Stimulated activated CD4-positive, alpha-beta T cell treated with anti-CD3 and anti-CD28 coated beads, Interleukin-4, amount 100 ng/mL, for 48 hours (primary cell): Measurements from ENCODE around the gene SNAI1.
"Not testable (repeated sequence)": the region's sequence is repeated elsewhere in the genome, so short reads cannot be mapped to it uniquely, and the experiment has no call there.

Source experiments
- DNase-seq, 2 donors: peaks; one replicate each; pipeline ENCODE4 v3.0.0-alpha.2; 2020; ENCODE audit warnings: low read depth in 2 of 2

Gene SNAI1

DNA sequence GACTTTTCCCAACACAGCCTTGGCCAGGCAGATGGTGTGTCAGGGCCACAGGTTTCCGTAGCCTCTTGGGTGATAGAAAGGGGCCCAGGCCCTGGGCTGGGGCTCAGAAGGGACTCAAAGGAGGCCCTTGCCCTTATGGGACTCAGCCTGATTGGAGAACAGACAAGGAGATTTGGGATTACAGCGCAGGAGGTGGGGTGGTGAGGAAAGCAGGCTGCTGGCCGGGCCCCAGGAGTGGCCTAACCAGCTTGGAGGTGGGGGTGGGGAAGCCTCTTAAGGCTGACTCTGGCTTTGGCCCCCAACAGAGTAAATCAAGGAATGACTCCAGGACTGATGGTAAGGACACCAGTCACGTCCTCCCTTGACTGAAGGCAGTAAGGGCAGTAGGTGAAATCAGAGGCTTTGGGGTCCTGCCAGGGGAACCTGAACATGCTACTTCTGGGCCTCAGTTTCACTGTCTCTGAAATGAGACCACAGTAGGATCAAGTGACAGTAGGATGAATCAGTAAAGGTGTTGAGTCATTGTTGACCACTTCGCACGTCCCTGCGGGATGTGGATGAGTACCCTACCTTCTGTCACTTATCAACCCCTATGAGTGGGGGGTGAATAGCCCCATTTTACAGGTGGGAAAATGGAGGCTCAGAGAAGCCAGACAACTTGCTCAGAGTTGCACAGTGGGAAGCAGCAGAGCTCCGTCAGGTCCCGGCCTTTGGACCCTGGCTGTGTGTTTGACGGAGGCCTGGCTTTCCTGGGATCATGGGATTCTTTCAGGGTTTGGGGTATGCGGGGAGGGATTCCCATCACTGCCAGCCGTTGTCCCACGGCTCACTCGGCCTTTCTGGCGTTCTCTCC lies 4.5 kb downstream of the SNAI1 start:
- DNase-seq: no peak

DNA sequence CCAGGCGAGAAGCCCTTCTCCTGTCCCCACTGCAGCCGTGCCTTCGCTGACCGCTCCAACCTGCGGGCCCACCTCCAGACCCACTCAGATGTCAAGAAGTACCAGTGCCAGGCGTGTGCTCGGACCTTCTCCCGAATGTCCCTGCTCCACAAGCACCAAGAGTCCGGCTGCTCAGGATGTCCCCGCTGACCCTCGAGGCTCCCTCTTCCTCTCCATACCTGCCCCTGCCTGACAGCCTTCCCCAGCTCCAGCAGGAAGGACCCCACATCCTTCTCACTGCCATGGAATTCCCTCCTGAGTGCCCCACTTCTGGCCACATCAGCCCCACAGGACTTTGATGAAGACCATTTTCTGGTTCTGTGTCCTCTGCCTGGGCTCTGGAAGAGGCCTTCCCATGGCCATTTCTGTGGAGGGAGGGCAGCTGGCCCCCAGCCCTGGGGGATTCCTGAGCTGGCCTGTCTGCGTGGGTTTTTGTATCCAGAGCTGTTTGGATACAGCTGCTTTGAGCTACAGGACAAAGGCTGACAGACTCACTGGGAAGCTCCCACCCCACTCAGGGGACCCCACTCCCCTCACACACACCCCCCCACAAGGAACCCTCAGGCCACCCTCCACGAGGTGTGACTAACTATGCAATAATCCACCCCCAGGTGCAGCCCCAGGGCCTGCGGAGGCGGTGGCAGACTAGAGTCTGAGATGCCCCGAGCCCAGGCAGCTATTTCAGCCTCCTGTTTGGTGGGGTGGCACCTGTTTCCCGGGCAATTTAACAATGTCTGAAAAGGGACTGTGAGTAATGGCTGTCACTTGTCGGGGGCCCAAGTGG lies 5.3 kb downstream of the SNAI1 start:
- DNase-seq: no peak

DNA sequence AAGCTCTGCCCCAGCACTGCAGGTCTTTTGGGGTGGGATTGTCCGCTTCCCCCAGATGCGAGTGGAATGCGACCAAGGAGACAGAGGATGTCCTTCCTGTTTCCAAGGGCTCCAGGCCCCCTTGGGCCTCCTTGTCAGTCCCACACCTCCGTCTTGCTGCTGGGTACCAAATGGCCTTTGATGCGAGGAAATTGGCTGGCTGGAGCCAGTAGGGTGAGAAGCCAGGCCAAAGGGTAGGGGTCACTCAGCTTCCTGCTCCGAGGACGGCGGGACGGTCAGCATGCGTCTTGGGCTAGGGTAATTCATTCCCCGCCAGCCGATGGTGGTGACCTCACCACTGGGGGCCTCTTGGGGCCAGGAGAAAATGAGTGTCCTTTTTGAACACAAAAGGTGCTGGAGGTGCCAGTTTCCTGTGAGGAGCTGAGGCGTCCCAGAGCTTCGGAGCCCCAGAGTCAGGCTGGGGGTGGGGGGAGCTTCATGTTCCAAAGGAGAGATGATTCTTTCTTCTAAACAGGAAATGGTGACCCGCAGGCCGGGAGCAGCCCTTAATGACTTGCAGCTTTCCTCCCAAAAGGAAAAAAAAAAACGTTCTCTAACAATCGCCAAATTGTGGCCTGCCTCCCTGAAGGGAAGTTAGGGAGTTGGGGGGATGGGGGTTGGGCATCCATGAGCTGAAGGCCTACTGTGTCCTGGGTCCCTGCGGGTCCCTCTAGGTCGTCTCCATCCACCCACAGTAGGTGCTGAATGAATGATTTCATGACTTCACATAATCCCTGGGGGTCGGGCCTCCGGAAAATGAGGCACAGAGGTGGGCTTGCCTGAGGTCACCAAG lies 6.7 kb downstream of the SNAI1 start:
- DNase-seq: no peak

DNA sequence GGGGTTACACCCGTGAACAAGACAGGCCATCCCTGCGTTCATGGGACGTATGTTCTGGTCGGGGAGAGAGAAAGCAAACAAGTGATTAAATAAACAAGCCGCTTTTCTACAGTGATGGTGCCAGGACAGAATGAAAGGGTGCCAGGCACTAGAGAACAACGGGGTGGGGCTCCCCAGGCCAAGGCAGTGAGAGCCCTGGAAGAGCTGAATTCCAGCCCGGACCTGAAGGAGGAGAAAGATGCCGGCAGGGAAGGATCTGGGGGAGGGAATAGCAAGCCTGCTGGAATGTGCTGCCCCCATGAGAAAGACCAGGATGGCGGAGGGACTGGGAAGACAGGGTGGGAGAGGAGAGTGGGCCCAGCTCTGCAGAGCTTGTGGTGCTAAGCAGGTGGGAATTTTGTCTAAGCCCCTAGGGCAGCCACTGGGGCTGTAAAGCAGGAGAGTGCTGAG lies 7.5 kb downstream of the SNAI1 start:
- no peak for DNase-seq

DNA sequence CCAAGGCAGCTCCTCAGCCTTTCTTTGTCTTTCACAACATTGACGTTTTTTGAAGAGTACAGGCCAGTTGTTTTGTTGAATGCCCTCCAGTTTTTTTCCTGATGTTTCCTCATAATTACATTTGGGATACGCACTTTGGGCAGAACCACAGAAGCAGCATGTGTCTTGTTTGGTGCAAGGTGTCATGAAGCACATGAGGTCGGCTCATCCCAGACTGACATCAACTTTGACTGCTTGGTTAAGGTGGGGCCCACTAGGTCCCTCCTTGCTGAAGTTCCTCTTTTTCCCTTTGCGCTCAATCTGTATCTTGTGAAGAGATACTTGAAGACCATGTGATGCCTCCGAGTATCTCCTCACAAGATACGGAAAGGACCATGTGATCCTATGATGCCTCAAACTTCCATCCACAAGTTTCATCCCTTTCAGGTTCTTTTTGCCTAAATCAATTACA lies 10.5 kb downstream of the SNAI1 start:
- no peak for DNase-seq

DNA sequence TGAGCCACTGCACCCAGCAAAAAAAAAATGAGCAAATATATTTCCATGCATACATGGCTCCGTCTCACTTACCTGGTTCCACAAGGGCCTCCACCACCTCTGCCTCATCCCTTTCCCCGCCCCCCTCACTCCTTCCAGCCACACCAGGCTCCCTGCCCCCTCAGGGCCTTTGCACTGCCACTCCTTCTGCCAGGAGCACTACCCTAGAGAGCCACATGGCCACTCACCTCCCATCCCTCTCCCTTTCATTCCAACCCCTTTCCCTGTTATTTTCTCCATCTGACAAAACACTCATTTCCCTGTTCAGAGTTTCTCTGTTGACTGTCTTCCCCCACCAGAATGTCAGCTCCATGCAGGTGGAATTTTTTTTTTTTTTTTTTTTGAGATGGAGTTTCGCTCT lies 12.8 kb downstream of the SNAI1 start:
- no peak for DNase-seq

DNA sequence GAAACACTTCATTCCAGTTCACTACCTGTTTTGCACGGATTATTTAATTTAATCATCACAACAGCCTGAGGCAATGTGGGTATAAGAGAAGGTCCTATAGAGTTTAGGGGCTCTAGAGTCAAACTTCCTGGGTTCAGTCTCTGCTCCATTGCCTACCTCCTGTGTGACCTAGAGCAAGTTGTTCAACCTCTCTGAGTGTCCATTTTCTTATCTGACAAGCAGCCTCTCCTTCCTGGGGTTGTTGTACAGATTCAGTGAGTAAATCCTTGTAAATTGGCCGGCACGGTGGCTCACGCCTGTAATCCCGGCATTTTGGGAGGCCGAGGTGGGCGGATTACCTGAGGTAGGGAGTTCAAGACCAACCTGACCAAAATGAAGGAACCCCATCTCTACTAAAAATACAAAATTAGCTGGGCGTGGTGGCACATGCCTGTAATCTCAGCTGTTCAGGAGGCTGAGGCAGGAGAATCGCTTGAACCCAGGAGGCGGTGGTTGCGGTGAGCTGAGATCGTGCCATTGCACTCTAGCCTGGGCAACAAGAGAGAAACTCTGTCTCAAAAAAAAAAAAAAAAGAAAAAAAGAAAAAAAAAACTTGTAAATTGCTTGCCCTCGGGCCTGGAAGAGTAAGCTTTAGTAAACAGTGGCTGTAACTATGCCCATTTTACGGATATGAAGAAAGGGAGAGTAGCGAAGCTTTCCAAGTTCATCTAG lies 15.9 kb downstream of the SNAI1 start:
- DNase-seq: not testable (repeated sequence)

DNA sequence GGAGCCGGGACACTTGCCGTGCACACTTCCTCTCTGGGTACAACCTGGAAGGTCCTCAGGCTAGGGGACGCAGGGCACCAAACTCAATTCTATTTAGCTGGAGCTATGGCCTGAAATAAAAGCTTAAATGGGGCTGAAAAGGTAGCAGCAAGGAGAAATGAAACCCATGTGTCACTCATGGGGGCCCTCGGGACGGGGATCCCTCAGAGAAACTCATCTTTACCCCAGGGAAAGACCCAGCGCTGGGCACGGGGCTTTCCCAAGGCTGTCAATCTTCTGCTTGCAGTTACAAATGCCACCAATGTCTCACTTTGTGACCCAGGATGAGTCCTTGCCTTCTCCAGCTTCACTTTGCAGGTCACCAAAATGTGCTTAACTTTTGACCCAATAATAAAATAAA lies 16.5 kb downstream of the SNAI1 start:
- no peak for DNase-seq

DNA sequence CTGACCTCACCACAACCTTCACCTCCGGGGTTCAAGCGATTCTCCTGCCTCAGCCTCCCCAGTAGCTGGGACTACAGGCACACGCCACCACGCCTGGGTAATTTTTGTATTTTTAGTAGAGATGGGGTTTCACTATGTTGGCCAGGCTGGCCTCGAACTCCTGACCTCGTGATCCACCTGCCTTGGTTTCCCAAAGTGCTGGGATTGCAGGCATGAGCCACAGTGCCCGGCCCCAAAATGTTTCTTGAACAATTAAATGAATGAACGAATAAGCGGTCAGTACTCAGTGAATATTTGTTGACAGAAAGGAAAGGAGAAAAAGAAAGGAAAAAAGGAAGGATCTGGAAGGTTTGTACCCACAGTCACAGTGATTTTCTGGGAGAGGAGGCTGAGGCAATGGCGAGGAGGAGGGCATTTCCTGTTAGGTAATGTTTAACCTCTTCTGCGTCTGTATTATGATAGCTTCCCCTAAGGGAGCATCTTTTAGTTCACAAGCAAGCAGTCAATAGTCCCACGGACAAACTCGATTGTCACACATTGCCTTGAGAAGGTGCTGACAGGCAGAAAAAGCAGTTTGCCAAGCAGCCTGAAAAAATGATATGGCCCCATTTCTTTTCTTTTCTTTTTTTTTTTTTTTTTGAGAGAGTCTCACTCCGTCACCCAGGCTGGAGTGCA lies 17.9 kb downstream of the SNAI1 start:
- not testable (repeated sequence) for DNase-seq

DNA sequence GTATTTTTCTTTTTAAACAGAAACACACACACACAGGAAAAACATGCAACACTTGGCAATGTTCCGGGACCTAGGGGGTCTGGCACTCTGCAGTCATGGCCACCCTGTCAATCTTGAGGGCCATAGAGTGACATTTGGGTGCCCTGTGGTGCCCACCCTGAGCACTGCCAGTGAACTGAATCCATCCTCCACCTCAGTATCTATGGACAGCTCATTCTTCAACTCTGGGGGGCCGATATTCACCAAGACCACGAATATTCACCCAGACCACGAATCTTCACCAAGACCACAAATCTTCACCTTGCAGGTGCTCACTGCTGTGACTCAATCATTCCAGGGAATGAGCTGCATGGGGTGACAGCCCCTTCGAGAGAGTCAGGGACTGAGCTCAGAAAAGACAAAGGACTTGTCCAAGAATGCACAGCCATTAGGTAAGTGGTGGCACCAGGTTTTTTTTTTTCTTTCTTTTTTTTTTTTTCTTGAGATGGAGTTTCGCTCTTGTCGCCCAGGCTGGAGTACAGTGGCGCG lies 19.1 kb downstream of the SNAI1 start:
- no peak for DNase-seq

DNA sequence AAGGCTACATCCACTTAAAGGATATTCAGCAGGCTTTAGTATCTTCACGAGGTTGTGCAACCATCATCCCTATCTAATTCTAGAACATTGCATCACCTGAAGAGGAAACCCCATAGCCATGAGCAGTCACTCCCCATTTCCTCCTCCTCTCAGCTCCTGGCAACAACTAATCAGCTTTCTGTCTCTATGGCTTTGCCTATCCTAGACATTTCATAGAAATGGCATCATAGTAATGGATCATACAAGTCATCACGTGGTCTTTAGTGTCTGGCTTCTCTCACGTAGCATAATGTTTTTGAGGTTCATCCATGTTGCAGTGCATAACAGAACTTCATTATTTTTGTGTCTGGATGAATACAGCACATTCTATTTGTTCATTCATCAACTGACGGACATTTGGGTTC lies 20.5 kb downstream of the SNAI1 start:
- DNase-seq: no peak

DNA sequence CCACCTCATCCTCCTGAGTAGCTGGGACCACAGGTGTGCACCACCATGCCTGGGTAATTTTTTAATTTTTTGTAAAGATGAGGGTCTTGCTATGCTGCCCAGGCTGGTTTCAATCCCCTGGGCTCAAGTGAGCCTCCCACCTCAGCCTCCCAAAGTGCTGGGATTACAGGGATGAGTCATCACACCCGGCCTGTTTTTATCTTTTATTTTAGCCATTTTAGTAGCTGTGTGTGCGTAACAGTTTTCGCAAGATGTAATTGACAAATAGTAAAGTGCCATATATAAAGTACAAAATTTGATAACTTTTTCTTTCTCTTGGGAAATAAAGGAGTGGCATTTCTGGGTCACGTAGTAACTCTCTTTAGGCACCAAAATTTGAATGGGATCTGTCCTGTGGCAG lies 21.4 kb downstream of the SNAI1 start:
- no peak for DNase-seq

DNA sequence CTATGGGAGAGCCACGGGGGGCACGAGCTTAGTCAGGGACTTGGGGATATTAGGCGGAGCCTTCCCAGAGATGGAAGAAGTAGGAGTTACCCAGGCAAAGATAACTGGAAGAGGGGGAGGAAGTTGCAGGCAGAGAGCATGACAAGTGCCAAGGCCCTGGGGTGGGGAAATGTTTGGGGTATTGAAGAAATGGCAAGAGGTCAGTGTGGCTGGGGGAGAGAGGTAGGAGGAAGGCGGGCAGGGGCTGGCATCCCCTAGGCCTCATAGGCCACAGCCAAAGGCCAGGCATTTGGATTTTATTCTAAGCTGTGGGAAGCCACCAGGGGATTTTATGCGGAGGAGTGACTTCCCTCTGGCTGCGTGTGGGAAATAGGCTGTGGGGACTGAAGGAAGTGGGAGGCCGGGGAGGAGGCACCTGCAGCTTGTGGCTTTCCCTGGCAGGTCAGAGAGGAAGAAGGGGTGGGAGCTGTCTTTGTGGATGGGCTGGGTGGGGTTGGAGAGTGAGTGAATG lies 22.7 kb downstream of the SNAI1 start:
- no peak for DNase-seq

DNA sequence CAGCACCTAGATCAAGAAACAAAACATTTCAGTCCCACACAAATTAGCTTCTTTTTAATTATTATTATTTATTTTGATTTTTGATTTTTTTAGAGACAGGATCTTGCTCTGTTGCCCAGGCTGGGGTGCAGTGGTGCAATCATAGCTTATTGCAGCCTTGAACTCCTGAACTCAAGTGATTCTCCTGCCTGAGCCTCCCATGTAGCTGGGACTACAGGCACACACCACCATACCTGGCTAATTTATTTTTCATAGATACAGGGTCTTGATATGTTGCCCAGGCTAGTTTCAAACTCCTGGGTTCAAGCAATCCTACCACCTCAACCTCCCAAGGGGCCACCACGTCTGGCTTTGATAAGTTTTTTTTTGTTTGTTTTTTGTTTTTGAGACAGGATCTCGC lies 24.6 kb downstream of the SNAI1 start:
- no peak for DNase-seq

DNA sequence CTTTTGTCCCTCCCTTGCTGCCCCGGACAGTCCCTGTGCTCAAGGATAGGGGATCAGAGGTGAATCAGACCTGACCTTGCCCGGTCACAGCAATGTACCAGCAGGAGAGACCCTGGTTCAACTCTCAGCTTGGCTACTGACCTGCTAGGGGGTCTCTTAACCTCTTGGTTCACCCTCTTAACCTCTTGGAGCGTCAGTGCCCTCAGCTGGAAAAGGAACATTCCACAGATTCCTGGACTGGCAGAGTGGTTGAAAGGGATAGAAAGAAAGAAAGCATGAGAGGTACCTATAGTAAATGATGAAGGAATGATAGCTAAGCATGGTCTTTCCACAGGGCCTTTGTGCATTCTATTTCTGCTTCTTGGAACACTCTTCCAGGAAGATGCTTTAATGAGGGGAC lies 25.2 kb downstream of the SNAI1 start:
- no peak for DNase-seq

DNA sequence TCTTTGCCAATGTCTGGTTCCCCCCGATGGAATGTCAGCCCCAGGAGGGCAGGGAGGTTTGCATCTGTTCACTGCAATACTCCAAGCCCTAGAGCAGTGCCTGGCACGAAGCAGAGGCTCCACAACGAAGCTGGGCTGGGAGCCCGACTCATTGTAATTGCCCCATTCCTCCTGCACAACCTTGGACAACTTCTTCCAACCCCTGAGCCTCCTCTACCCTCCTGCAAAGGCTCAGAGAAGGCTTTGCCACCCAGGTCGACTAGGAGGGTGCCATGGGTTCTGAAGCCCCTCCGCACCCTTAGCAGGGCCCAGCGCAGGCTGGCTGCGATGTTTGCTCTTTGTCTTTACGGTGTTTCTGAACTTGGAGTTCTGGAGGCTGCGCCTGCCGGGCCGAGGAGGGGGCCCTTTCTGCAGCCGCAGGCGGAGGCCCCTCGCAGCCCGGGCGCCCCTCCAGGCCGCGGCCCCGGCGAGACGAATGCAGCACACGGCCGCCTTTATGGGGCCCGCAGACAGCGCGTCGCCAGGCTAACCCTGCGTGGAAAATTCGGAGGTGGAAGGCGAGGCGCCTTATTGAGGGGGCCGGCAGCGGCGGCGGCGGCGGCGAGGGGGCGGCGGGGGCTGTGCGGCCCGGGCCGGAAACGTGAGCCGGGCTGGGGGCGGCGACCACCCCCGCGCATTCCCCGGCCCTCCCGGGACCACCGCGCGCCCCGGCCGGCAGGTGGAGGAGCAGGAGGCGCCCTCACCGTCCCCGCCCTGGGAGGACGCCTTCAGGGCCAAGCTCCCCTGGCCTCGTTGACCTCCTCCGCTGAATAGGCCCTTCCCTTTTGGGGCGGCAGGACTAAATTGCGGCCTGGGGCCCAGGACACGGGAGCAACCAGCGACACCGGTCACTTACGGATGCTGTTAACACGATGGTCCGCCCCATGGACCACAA lies 27.0 kb downstream of the SNAI1 start:
- DNase-seq: no peak

DNA sequence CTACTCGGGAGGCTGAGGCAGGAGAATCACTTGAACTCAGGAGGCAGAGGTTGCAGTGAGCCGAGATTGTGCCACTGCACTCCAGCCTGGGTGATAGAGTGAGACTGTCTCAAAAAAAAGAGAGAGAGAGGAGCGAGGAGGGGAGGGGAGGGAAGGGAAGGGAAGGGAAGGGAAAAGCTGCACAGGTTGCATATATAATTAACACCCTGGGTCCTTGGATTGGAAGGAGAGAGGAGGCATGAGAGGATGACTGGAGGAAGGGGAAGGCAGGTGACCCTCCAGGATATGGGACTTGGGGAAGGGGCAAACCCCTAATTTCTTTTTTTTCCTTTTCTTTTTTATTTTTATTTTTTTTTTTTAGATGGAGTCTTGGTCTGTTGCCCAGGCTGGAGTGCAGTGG lies 28.8 kb downstream of the SNAI1 start:
- DNase-seq: not testable (repeated sequence)

DNA sequence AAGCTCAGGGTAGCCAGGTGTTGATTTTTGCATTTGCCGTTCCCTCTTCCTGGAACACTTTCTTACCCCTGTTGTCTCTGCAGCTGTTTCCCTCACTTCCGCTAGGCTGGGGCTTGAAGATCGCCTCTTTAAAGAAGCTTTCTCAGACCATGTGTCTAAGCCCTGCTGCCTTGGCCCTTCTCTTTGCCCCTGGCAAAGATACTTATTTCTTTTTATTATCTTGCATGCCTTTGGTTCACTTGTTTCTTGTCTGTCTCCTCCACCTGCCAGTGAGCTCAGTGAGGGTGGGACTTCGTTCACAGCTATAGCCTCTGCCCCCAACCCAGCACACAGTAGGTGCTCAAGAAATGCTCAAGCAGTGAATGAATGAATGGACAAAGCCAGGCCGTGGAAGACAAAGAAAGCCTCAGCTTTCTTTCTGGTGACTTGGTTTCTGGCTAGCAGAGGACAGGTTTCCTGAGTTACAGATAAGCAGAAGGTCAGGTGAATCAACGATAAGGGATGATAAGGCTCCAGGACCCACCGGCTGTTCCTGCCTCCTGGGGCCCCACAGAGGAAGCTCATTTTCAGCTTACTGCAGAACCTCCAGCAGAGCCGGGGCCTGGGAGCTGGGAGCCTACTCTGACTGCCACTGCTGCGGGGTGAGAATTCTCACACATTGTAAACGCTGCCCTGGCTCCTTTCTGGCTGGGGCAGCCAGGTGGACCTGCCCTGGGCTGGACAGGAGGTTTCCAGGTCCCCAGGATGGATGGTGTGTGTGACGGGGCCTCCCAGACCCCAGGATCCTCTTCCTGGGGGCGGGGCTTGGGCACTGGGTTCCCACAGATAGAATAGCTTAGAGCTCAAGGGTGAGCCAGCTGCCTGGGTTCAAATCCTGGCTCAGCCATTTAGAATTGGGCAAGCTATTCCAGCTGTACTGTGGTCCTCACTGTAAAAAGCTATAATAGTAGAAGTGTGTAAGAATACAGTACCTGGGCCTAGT lies 29.8 kb downstream of the SNAI1 start:
- no peak for DNase-seq
